Fibroblast of mammary gland (primary cell): Measurements from ENCODE around the gene ADH4.
A peak's percentile ranks its signal among the peaks of the same experiment; 100 is the strongest.

Experiments
- DNase-seq: peaks from one replicate; pipeline ENCODE4 v3.0.0-alpha.2; 2010; ENCODE audit warnings: low read depth
- H3K4me3 ChIP-seq: 2 replicates; pipeline ENCODE4 v1.5.1; 2011; ENCODE audit warnings: low read depth, mild to moderate bottlenecking, low read length, moderate library complexity; ENCODE audit not compliant: control insufficient read depth
- TF ChIP-seq, protein P1 (sequence below): conservative IDR thresholded peaks from 2 replicates; pipeline ENCODE4 v1.5.1; 2011; ENCODE audit warnings: low read depth, low read length, inconsistent platforms; ENCODE audit not compliant: control insufficient read depth, insufficient read depth

Gene ADH4

DNA sequence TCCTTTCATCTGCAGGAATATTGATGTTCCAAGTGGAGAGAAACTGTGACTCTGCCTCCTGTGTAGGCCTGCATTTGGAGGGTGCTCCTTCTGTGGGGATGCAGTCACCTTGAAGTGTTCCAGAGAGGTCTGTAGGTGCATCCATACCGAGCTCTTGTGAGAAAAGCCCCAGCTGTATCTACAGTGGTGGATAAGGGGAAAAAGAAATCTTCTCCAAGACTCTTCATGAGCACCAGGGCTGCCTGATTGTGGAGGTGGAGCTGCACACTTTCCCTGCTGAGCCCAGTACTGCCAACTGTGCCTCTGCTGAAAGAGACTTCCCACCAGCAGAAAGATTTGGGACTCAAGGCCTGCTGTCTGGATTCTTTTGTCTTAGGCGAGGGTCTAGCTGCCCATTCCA is 35.1 kb upstream of the ADH4 start:
- no peak overlapping the region for H3K4me3 ChIP-seq
- TF ChIP-seq, protein P1, sequence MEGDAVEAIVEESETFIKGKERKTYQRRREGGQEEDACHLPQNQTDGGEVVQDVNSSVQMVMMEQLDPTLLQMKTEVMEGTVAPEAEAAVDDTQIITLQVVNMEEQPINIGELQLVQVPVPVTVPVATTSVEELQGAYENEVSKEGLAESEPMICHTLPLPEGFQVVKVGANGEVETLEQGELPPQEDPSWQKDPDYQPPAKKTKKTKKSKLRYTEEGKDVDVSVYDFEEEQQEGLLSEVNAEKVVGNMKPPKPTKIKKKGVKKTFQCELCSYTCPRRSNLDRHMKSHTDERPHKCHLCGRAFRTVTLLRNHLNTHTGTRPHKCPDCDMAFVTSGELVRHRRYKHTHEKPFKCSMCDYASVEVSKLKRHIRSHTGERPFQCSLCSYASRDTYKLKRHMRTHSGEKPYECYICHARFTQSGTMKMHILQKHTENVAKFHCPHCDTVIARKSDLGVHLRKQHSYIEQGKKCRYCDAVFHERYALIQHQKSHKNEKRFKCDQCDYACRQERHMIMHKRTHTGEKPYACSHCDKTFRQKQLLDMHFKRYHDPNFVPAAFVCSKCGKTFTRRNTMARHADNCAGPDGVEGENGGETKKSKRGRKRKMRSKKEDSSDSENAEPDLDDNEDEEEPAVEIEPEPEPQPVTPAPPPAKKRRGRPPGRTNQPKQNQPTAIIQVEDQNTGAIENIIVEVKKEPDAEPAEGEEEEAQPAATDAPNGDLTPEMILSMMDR: no peak
- DNase-seq: no peak

DNA sequence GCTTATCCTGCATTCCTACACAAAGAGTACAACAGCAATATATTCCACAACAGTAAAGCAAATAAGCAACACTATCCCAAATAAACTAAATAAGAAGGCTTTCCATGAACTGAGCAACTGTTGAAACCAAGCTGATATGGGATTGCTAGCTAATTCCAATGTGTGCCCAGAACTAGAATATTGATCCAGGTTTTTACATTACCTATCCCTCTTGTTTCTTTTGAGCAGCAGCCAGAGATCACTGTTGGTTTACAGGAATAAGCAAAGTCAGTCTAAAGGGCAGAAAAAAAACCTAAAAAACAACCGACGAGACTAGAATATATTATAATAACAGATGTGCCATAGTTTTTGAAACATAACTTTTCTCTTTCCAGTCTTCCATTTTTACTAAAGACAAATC is 22.4 kb upstream of the ADH4 start:
- no peak for DNase-seq
- no peak overlapping the region for H3K4me3 ChIP-seq
- TF ChIP-seq, protein P1: no peak

DNA sequence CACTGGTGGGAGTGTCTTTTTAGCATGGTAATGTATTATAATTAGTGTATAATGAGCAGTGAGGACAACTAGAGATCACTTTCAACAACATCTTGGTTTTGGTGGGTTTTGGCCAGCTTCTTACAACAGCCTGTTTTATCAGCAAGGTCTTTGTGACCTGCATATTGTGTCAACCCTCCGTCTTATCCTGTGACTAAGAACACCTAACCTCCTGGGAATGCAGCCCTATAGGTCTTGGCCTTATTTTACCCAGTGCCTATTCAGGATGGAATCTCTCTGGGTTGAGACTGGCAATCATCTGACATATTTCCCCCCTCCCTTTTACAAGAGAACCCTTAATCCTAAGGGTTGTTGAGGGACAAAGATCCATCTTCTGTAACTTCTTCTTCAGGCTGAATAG is 21.9 kb upstream of the ADH4 start:
- DNase-seq: no peak
- TF ChIP-seq, protein P1: no peak
- no peak overlapping the region for H3K4me3 ChIP-seq

DNA sequence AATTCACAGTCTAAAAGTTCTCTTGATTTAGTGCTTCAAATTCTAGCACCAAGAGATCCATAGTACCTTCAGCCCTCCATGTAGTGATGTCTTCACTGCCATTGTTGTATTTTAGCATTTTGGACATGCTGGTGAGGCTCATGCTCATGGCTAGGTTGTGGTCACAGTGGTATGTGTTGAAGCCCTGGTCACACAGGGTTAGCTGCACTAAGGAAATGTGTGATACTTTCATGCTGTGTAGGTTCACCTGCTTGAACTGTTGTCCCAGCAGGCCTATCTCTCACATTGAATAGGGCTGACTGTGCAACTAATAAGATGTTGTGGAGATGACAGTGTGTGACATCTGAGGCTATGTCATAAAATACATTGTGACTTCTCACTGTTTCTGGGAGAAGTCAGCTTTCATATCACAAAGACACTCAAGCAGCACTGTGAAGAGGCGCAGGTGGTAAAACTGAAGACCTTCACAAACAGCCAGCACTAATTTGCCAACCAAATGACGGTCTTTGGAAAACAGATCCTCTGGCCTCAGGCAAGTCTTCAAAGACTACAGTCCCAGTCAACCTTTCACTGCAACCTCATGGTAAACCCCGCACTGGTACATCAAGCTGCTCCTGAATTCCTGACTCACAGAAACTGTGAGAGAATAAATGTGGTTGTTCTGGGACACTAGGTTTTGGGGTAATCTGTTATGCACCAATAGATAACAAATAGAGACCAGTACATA is 17.4 kb upstream of the ADH4 start:
- TF ChIP-seq, protein P1: no peak
- no peak overlapping the region for H3K4me3 ChIP-seq
- DNase-seq: no peak

DNA sequence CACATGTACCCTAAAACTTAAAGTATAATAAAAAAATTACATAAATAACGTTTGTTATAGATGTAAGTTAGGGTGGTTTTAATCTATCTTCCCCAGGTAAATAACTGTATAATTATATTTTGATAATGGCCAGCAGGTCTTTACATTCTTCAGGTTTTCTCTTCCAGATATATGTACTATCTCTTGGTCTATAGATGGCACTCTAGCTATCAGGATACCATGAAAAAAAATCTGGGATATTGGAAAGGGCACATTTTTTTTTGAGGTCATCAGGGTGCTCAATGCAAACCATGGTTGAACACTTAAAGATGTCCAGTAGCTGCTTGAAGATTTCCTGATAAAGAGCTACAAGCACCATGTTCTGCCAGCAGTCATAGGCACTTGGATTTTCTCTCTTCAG is 15.6 kb upstream of the ADH4 start:
- peak; percentile 24 for DNase-seq
- TF ChIP-seq, protein P1: peak; percentile 32
- no peak overlapping the region for H3K4me3 ChIP-seq

DNA sequence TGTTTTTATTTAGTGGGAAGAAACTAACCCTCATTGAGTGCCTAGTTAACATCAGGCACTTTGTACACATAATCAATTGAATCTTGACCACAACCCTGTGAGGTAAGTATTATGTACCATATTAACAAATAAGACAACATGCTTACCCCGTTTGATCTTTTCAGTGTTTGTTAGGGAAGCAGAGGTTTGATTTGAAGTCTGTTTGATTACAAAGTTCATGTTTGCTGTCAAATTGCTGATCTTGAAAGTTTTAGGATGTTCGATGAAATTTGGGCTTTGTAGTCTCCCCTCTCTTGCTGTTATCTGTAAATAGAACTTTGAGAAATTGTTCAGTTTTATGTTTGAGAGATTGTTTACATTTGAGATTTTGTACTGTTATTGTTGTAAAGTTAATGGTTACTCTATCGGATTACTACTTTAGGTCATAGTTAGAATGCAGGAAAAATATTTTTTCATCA is 13.4 kb upstream of the ADH4 start:
- no peak for DNase-seq
- TF ChIP-seq, protein P1: no peak
- H3K4me3 ChIP-seq: no peak overlapping the region
